ENCODE measurements around the gene PIK3C2G.

Gene PIK3C2G

DNA sequence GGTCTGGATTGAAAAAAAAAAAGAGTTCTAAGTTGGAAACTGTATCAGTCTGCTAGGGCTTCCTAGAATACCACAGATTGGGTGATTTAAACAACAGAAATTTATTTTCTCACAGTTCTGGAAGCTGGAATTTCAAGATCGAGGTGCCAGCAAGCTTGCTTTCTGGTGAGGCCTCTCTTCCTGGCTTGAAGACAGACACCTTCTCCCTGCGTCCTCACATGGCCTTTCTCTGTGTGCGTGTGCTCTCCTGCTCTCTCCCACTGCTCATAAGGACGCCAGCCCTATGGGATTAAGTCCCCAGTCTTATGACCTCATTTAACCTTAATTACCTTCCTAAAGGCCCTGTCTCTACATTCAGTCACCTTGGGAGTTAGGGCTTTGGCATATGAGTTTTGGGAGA is 215.5 kb downstream of the PIK3C2G start:
- TF ChIP-seq, protein P1, sequence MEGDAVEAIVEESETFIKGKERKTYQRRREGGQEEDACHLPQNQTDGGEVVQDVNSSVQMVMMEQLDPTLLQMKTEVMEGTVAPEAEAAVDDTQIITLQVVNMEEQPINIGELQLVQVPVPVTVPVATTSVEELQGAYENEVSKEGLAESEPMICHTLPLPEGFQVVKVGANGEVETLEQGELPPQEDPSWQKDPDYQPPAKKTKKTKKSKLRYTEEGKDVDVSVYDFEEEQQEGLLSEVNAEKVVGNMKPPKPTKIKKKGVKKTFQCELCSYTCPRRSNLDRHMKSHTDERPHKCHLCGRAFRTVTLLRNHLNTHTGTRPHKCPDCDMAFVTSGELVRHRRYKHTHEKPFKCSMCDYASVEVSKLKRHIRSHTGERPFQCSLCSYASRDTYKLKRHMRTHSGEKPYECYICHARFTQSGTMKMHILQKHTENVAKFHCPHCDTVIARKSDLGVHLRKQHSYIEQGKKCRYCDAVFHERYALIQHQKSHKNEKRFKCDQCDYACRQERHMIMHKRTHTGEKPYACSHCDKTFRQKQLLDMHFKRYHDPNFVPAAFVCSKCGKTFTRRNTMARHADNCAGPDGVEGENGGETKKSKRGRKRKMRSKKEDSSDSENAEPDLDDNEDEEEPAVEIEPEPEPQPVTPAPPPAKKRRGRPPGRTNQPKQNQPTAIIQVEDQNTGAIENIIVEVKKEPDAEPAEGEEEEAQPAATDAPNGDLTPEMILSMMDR (IDR thresholded peaks at IDR 0.05), result no peak

DNA sequence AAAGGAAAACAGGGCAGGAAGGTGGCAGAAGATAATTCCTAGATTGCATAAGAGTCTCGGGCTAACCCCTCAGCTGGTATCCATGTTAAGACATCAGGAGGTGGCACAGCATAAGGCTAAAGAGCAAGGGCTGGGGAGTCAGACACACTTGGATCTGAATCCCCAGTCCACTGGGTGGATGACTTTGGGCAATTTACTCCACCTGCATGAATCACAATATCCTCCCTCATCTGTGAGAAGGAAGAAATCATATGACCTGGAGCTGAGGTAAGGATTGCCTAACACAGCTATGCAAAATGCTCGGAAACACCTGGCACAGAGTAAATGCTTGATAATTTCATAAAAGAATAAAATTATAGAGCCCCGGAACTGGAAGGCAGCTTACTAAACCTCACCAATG is 217.9 kb downstream of the PIK3C2G start:
- TF ChIP-seq, protein P1 (IDR thresholded peaks at IDR 0.05), result no peak

DNA sequence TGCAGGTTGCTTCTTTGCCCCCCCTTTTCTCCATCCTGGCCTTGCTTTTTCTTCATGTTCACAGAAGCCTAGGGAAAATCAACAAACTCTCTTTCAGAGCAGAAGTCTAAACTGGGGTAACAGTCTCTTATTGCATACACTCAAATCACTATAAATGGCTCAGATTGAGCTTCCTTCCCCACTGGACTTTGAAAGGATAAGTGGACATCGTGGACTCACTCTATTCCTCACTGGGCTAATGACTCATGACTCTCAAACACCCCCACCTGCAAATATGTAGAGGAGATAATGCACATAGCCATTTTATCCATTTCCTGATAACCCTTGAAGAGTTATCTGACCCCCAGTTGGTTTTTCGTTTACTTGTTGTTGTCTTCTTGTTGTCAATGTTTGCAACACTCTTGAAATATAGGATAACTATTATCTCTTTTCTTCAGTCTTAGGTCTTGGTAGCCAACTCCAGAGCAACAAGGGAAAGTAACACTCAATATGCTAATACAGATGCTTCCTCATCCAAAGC is 221.3 kb downstream of the PIK3C2G start:
- TF ChIP-seq, protein P1 (IDR thresholded peaks at IDR 0.05), result no peak

DNA sequence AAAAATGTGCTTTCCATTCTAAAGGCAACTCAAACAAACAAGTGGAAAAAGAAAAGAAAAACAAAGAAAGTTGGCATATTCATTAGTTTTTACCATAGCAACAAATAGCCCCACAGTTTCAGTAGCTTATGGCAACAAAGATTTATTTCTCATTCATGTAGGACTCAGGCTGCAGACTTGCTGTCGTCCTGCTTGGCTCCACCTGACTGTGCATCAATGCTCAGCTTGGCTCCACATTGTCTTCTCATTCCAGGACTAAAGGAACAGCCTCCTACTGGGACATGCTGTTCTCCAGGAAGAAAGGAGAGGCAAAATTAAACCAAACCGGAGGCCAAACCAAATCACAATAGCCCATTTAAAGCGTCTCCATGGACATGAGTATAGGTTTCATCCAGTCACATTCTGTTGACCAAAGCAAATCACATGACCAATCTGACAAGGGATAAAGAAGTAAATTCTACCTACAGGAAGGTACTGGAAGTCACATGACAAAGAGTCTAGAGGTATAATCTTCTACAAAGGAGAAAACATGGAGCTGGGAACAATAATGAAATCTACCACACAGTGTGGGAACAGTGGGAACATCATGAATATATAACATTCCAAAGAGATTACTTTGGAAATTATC is 222.5 kb downstream of the PIK3C2G start:
- TF ChIP-seq, protein P1 (IDR thresholded peaks at IDR 0.05), result no peak

DNA sequence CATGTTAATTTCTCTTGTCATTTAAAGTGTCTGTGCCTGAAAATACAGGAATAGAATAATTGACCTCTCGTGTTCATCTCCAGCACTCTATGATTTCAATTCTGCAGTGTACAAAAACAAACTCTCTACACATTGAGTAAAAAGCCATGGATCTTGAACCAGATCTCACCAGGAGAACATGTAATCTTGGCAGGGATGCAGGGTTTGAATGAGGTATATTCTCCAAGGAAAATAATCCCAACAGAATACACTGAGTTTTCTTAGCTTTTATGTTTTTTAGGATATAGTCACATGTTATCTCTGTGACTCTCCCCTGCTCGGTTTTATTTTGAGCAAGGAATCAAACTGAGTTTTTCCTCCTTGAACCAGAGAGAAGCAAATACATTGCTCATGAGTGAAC is 224.7 kb downstream of the PIK3C2G start:
- TF ChIP-seq, protein P1 (IDR thresholded peaks at IDR 0.05), result no peak

DNA sequence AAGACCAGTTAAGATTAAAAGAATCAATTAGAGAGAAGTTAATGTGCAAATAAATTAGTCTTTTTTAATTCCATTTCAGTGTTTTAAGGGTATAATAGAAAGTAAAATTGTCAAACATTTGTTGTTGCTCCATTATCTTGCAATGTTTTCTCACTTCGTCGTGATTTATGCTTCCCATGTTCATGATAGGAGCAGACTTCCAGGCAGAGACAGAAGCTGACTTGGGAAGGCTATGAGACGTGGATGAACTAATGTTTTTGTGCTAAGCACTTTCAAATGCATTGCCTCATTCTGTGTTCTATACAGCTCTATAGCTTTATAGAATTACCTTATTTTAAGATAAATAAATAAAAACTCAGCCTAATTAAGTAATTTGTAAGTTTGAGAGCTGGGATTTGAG is 226.2 kb downstream of the PIK3C2G start:
- TF ChIP-seq, protein P1 (IDR thresholded peaks at IDR 0.05), result no peak

DNA sequence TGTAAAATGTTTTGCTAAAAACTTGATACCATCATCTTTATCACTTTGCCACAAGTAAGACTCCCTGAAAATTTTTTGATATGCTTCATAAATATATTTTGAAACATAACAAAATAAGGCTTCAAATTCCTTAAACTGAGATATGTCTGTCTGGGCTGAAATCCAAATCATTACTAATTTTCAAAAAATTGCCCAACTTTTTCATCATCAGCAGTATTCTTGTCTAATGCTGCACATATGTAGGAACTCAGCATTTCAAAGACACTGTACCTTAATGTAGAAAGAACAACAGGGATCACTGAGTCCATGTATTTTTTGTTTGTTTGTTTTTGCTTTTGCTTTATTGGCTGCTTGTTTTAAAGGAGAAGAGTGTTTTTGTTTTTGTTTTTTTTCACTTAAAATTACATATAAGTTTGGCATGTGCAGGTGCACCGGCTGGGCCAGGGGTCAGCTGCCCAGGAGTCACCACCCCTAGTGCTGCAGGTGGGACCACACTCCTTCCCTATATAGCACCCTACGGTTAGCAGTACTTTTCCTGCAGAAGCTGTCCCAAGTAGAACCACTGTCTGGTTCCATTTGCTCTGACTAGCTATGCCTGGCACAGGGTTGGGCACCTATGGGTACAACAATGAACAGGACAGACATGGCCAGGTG is 231.2 kb downstream of the PIK3C2G start:
- TF ChIP-seq, protein P1 (IDR thresholded peaks at IDR 0.05), result no peak

All from LNCAP (cell line).